HUES64 (cell line): ENCODE data around the gene PLCD1.

Experiments used
- H3K27ac ChIP-seq: 2 replicates; pipeline ENCODE4 v1.7.0; 2013; ENCODE audit warnings: low read depth, low read length, inconsistent platforms
- H3K27me3 ChIP-seq: 2 replicates; pipeline ENCODE4 v1.6.1; 2013; ENCODE audit warnings: mild to moderate bottlenecking, low read length; ENCODE audit not compliant: insufficient read depth
- H3K36me3 ChIP-seq: 2 replicates; pipeline ENCODE4 v1.6.1; 2013; ENCODE audit warnings: mild to moderate bottlenecking, low read length; ENCODE audit not compliant: insufficient read depth
- H3K4me1 ChIP-seq: 2 replicates; pipeline ENCODE4 v1.6.1; 2013; ENCODE audit warnings: mild to moderate bottlenecking, low read length, moderate library complexity; ENCODE audit not compliant: insufficient read depth
- H3K4me3 ChIP-seq: 2 replicates; pipeline ENCODE4 v1.5.1; 2013; ENCODE audit warnings: mild to moderate bottlenecking, low read length, moderate library complexity
- H3K9ac ChIP-seq: 2 replicates; pipeline ENCODE4 v1.6.1; 2013; ENCODE audit warnings: mild to moderate bottlenecking, low read depth, low read length
- H3K9me3 ChIP-seq: 2 replicates; pipeline ENCODE4 v1.6.1; 2013; ENCODE audit warnings: low read depth, low read length; ENCODE audit not compliant: insufficient read depth
- WGBS: fragments of 150-250, 120-280 bp; methylation state at CpG from one replicate; pipeline ENCODE4 v1.1.7; 2013; ENCODE audit warnings: missing lambda C conversion rate; 5-methylcytosine and 5-hydroxymethylcytosine counted together

The PLCD1 gene

GRCh38 chr3:38015485-38015884, 14.0 kb downstream of the PLCD1 start:
- 100% methylated on average over 3 of the region's 3 CpGs for WGBS
- H3K36me3 ChIP-seq: peaks cover 12% of the 10 kb centered on the region

GRCh38 chr3:38011111-38011510, 18.3 kb downstream of the PLCD1 start:
- Histone ChIP-seq H3K36me3 (peaks cover 10% of the 10 kb centered on the region), H3K27ac (no peak overlapping the region), H3K27me3 (no peaks in the 10 kb centered on the region), H3K9ac (no peak overlapping the region), H3K4me1 (no peaks in the 10 kb centered on the region), H3K9me3 (no peaks in the 10 kb centered on the region), H3K4me3 (no peak overlapping the region)
- WGBS: 93% methylated on average over 21 of the region's 21 CpGs

More at GRCh38 chr3:38015485-38015884, 14.0 kb downstream of the PLCD1 start:
- no peaks in the 10 kb centered on the region for H3K9me3 ChIP-seq
- H3K9ac ChIP-seq: no peak overlapping the region
- H3K4me1 ChIP-seq: no peaks in the 10 kb centered on the region
- H3K27ac ChIP-seq: no peak overlapping the region
- H3K4me3 ChIP-seq: no peak overlapping the region
- no peaks in the 10 kb centered on the region for H3K27me3 ChIP-seq

DNA sequence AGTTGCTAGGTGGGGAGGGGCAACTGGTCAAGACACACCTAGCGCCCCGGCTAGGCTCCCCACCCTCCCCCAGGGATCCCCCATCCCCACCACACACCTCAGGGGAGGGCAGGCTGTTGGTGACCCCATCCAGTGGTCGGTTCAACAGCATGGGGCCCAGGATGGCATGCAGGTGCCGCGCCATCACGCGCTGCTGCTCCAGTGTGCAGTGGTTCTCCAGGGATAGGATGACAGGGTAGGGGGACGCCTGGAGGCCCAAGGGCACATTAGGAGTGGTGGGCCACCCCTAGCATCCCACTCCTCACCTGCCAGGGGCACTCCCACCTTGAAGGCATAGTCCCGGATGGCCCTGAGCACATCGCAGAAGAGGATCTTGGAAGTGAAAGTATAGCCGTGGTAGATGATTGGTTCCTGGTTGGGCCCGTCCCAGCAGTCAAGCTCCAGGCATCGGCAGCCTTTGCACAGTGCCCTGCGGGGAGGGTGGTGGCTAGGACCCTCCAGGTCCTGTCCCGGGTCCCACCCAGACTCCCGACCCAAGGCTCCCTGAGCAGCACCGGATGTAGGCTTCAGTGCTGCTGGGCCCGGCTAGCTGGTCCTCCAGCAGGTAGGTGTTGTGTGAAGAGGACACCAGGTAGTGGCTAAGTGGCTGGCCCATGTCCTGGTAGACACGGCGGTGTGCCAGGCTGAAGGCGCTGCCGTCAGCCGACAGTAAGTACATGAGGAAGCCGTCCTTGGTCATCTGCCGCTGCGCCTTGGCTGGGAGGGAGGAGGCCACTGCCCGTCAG, 19.4 kb downstream of the PLCD1 start:
- Histone ChIP-seq H3K27me3 (no peaks in the 10 kb centered on the region), H3K27ac (no peak overlapping the region), H3K4me1 (no peaks in the 10 kb centered on the region), H3K36me3 (peaks cover 4% of the 10 kb centered on the region), H3K4me3 (no peak overlapping the region), H3K9ac (no peak overlapping the region), H3K9me3 (no peaks in the 10 kb centered on the region)
- WGBS: 95% methylated on average over 27 of the region's 27 CpGs

GRCh38 chr3:38008971-38009580, 20.4 kb downstream of the PLCD1 start:
- Histone ChIP-seq H3K9ac (no peak overlapping the region), H3K36me3 (peaks cover 4% of the 10 kb centered on the region; the same call in 1 of the 2 replicates), H3K9me3 (no peaks in the 10 kb centered on the region), H3K4me1 (no peaks in the 10 kb centered on the region), H3K27ac (no peak overlapping the region), H3K27me3 (no peaks in the 10 kb centered on the region), H3K4me3 (no peak overlapping the region)
- WGBS: 90% methylated on average over 16 of the region's 16 CpGs

DNA sequence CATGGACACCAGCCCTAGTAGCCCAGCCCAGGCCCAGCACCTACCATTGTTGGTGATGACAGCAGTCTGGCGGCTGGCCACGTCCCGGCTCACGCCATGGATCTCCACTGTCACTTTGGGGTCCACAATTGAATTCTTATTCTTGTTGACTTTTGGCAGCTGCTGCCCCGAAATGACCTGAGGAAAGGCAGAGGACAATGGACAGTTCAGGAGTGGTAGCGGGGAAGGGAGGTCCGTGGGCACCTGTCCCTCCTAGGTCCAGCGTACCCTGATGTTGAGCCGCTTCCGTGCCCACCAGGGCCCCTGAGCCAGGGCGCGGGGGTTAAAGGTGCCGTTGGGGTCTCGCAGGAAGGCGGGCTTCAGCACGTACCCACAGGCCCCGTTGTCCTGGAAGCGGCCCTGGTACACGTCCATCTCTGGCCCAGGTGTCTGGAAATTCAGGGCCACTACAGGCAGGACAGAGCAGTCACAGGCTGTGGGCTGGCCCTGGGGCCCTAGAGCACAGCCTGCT, 21.2 kb downstream of the PLCD1 start:
- H3K4me1 ChIP-seq: no peaks in the 10 kb centered on the region
- H3K9ac ChIP-seq: no peak overlapping the region
- H3K27ac ChIP-seq: no peak overlapping the region
- no peaks in the 10 kb centered on the region for H3K27me3 ChIP-seq
- 95% methylated on average over 19 of the region's 19 CpGs for WGBS
- H3K4me3 ChIP-seq: no peak overlapping the region
- H3K36me3 ChIP-seq: peaks cover 4% of the 10 kb centered on the region; the same call in 1 of the 2 replicates
- H3K9me3 ChIP-seq: no peaks in the 10 kb centered on the region

- H3K4me3 ChIP-seq: no peak overlapping the region
- H3K9ac ChIP-seq: no peak overlapping the region
- no peaks in the 10 kb centered on the region for H3K27me3 ChIP-seq
- H3K36me3 ChIP-seq: peaks cover 4% of the 10 kb centered on the region; the same call in 1 of the 2 replicates
- WGBS: 94% methylated on average over 7 of the region's 7 CpGs
- no peaks in the 10 kb centered on the region for H3K4me1 ChIP-seq
- no peak overlapping the region for H3K27ac ChIP-seq
- no peaks in the 10 kb centered on the region for H3K9me3 ChIP-seq
These were observed 21.7 kb downstream of the PLCD1 start for GRCh38 chr3:38007754-38008090.

DNA sequence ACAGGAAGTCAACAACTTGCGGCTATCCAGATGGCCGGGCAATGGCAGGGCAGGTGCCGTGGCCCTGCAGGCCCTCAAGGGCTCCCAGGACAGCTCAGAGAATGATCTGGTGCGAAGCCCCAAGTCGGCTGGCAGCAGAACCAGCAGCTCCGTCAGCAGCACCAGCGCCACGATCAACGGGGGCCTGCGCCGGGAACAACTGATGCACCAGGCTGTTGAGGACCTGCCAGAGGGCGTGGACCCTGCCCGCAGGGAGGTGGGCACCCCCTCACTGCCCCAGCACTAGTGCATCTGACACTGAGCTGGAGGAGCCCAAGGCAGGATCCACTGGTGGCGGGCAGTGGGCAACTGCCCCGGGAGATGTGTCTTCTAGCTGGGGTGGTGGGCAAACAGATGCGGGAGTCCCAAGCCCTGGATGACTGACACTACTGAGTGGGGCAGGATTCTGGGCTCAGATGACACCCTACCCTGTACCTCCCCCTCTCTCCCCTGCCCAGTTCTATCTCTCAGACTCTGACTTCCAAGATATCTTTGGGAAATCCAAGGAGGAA, 22.9 kb downstream of the PLCD1 start:
- WGBS: 97% methylated on average over 16 of the region's 16 CpGs
- no peak overlapping the region for H3K4me3 ChIP-seq

GRCh38 chr3:38006031-38006430, 23.4 kb downstream of the PLCD1 start:
- H3K9ac ChIP-seq: no peak overlapping the region
- 83% methylated on average over 5 of the region's 5 CpGs for WGBS
- no peaks in the 10 kb centered on the region for H3K27me3 ChIP-seq
- H3K27ac ChIP-seq: no peak overlapping the region
- no peak overlapping the region for H3K4me3 ChIP-seq
- H3K9me3 ChIP-seq: no peaks in the 10 kb centered on the region
- H3K4me1 ChIP-seq: no peaks in the 10 kb centered on the region
- peaks cover 4% of the 10 kb centered on the region; the same call in 1 of the 2 replicates for H3K36me3 ChIP-seq

More for the DNA sequence above, 22.9 kb downstream of the PLCD1 start:
- Histone ChIP-seq H3K9me3 (no peaks in the 10 kb centered on the region), H3K9ac (no peak overlapping the region), H3K27me3 (no peaks in the 10 kb centered on the region), H3K4me1 (no peaks in the 10 kb centered on the region), H3K27ac (no peak overlapping the region), H3K36me3 (peaks cover 4% of the 10 kb centered on the region; the same call in 1 of the 2 replicates)

DNA sequence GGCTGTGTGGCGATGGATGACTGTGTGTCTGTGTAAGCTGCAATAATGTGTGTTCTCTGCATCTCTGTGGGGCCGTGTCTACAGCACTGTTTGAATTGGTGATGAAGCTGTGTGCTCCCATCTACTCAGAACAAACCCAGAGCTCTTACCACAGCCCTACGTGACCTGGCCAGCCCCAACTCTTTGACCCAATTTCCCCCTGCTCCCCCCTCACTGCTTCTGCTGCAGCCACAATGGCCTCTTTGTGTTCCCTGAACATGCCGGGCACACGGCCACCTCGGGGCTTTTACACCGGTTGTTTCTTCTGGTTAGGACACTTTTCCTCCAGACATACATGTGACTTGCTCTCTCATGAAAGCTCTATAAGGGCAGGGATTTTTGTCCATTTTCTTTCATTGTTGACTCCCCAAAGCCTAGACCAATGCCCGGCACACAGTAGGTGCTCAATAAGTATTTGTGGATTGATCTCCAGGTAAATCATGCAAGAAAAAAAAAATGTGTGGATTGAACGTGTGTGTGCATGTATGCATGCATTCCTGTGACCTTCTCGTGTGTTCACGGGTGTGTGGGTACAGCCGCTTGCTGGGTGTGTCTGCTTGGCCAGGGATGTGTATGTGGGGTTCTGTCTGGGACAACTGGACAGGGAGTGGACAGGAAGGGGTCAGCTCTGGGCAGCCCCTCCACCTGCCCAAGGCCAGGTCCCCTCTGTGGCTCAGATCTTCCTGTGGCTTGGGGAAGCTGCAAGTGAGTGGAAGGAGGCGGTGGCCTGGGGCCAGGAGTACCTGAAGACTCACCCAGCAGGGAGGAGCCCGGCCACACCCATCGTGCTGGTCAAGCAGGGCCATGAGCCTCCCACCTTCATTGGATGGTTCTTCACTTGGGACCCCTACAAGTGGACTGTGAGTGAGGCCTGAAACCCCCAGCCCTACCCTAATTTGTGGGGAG, 24.1 kb downstream of the PLCD1 start:
- Histone ChIP-seq H3K9ac (no peak overlapping the region), H3K4me3 (no peak overlapping the region), H3K36me3 (peaks cover 4% of the 10 kb centered on the region; the same call in 1 of the 2 replicates), H3K9me3 (no peaks in the 10 kb centered on the region), H3K27ac (no peak overlapping the region), H3K27me3 (no peaks in the 10 kb centered on the region), H3K4me1 (no peaks in the 10 kb centered on the region)
- 93% methylated on average over 15 of the region's 15 CpGs for WGBS

DNA sequence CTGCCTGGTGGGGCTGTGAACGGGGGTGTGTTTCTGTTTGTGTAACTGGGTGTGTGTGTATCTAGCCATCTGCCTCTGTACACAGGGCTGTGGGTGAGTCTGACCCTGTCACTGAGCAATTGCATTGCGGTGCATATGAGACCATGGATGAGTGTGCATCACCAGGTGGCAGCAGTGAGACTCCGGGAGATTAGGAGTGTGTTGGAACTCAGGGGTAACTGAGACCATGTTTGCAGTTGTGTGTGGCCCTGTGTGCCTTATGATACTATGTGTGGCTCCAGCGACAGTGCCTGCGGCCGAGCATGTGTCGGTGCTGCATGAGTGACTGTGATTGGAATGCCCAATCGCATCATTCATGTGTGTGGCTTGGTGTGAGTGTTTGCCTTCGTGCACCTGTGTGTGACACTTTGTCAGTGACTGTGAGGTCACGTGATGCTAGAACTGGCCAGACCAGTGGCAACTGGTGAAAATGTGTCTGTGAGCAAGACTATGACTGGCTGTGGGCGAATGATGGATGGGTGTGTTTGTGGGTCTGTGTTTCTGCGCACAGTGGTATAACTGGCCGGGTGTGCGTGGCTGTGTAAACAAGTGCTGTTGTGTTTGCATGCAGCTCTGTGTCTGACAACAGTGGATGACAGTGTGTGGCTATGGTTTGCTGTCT, 24.9 kb downstream of the PLCD1 start:
- H3K36me3 ChIP-seq: peaks cover 4% of the 10 kb centered on the region; the same call in 1 of the 2 replicates
- H3K4me3 ChIP-seq: no peak overlapping the region
- WGBS: 82% methylated on average over 14 of the region's 14 CpGs
- no peak overlapping the region for H3K9ac ChIP-seq
- no peak overlapping the region for H3K27ac ChIP-seq
- H3K9me3 ChIP-seq: no peaks in the 10 kb centered on the region
- H3K27me3 ChIP-seq: no peaks in the 10 kb centered on the region
- H3K4me1 ChIP-seq: no peaks in the 10 kb centered on the region
